Loucy (cell line): Measurements from ENCODE around the gene SPOCK2.

ENCODE experiments used
- EZH2phosphoT487 ChIP-seq: fragments of 200-600 bp; IDR thresholded peaks from 2 replicates; pipeline ENCODE4 v1.6.1; 2018; ENCODE audit warnings: antibody characterized with exemption, mild to moderate bottlenecking, moderate library complexity, borderline replicate concordance
- TF ChIP-seq, protein P1 (sequence below): fragments of 200-600 bp; sonication (generic); conservative IDR thresholded peaks from 2 replicates; pipeline ENCODE4 v1.5.1; 2014; ENCODE audit warnings: mild to moderate bottlenecking, antibody characterized with exemption, low read length

DNA sequence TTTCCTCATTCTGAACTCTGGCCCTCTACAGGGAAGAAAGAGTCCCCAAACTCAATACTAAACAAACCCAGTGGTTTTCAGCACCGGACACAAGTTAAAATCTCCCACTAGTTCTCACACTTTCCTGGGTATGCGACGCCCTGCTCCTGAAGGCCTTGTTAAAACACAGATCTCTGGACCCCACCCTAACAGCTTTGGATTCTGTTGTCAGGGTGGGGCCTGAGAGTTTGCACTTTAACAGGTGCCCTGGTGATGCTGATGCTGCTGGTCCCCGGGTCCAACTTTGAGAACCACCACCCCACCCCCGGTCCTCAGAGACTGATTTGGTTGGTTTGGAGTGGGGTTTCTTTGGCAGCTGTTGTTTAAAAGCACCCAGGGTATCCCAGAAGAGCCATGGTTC lies 62.5 kb downstream of the SPOCK2 start:
- TF ChIP-seq, protein P1, sequence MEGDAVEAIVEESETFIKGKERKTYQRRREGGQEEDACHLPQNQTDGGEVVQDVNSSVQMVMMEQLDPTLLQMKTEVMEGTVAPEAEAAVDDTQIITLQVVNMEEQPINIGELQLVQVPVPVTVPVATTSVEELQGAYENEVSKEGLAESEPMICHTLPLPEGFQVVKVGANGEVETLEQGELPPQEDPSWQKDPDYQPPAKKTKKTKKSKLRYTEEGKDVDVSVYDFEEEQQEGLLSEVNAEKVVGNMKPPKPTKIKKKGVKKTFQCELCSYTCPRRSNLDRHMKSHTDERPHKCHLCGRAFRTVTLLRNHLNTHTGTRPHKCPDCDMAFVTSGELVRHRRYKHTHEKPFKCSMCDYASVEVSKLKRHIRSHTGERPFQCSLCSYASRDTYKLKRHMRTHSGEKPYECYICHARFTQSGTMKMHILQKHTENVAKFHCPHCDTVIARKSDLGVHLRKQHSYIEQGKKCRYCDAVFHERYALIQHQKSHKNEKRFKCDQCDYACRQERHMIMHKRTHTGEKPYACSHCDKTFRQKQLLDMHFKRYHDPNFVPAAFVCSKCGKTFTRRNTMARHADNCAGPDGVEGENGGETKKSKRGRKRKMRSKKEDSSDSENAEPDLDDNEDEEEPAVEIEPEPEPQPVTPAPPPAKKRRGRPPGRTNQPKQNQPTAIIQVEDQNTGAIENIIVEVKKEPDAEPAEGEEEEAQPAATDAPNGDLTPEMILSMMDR, result no peak
- TF ChIP-seq EZH2phosphoT487, result no peak
